MM.1S (cell line): ENCODE measurements around the gene GPR61.

Experiments used
- DNase-seq: peaks from one replicate; pipeline ENCODE4 v3.0.0-alpha.2; 2015
- H2AFZ ChIP-seq: fragments of 300-600 bp; sonication (generic); 2 replicates; pipeline ENCODE4 v1.6.0; 2016; ENCODE audit warnings: antibody characterized with exemption, low read length
- H3F3A ChIP-seq: fragments of 300-600 bp; sonication (generic); 2 replicates; pipeline ENCODE4 v1.6.1; 2016; ENCODE audit warnings: mild to moderate bottlenecking, antibody characterized with exemption, low read length, moderate library complexity, mixed read lengths; ENCODE audit not compliant: insufficient read depth
- H3K27ac ChIP-seq: fragments of 300-600 bp; sonication (generic); 2 replicates; pipeline ENCODE4 v1.5.1; 2016; ENCODE audit warnings: mild to moderate bottlenecking, low read length
- H3K27me3 ChIP-seq: fragments of 300-600 bp; sonication (generic); replicated peaks from 2 replicates; pipeline ENCODE4 v1.6.0; 2016; ENCODE audit warnings: low read length; ENCODE audit not compliant: insufficient read depth
- H3K36me3 ChIP-seq: fragments of 300-600 bp; sonication (generic); replicated peaks from 2 replicates; pipeline ENCODE4 v1.6.1; 2016; ENCODE audit warnings: mild to moderate bottlenecking, low read length, mixed read lengths; ENCODE audit not compliant: insufficient read depth
- H3K4me1 ChIP-seq: fragments of 300-600 bp; sonication (generic); 2 replicates; pipeline ENCODE4 v1.6.1; 2016; ENCODE audit warnings: low read length, mixed read lengths
- H3K4me2 ChIP-seq: fragments of 300-600 bp; sonication (generic); 2 replicates; pipeline ENCODE4 v1.6.0; 2016; ENCODE audit warnings: low read depth, low read length
- H3K4me3 ChIP-seq: fragments of 300-600 bp; sonication (generic); 2 replicates; pipeline ENCODE4 v1.5.1; 2016; ENCODE audit warnings: low read length, mixed read lengths
- H3K79me2 ChIP-seq: fragments of 300-600 bp; sonication (generic); 2 replicates; pipeline ENCODE4 v1.6.1; 2016; ENCODE audit warnings: mixed run types, low read length, mixed read lengths
- H3K9ac ChIP-seq: fragments of 300-600 bp; sonication (generic); 2 replicates; pipeline ENCODE4 v1.6.1; 2016; ENCODE audit warnings: low read length, mixed read lengths
- H3K9me2 ChIP-seq: fragments of 300-600 bp; sonication (generic); replicated peaks from 2 replicates; pipeline ENCODE4 v1.6.1; 2016; ENCODE audit warnings: mild to moderate bottlenecking, low read length, mixed read lengths; ENCODE audit not compliant: insufficient read depth
- H3K9me3 ChIP-seq: fragments of 300-600 bp; sonication (generic); replicated peaks from 2 replicates; pipeline ENCODE4 v1.6.1; 2016; ENCODE audit warnings: mild to moderate bottlenecking, low read length, mixed read lengths; ENCODE audit not compliant: insufficient read depth
- H4K20me1 ChIP-seq: fragments of 300-600 bp; sonication (generic); 2 replicates; pipeline ENCODE4 v1.6.1; 2016; ENCODE audit warnings: mild to moderate bottlenecking, low read length, moderate library complexity, mixed read lengths; ENCODE audit not compliant: insufficient read depth
- CTCF ChIP-seq: fragments of 300-600 bp; sonication (generic); IDR thresholded peaks from 2 replicates; pipeline ENCODE4 v1.5.1; 2016; ENCODE audit warnings: antibody characterized with exemption, low read length, mixed read lengths
- EZH2 ChIP-seq: fragments of 300-600 bp; sonication (generic); optimal IDR thresholded peaks from 2 replicates; pipeline ENCODE3; 2017; ENCODE audit warnings: low read depth, mild to moderate bottlenecking, antibody characterized with exemption, low read length, mixed read lengths
- EZH2phosphoT487 ChIP-seq: fragments of 300-600 bp; sonication (generic); IDR thresholded peaks from 2 replicates; pipeline ENCODE4 v1.6.1; 2018; ENCODE audit warnings: antibody characterized with exemption, low read length

GPR61 gene

GRCh38 chr1:109499081-109499480, 40.6 kb upstream of the GPR61 start:
- no peak overlapping the region for H3K4me2 ChIP-seq
- no peak overlapping the region for H3K27ac ChIP-seq
- H3K27me3 ChIP-seq = no peaks in the 10 kb centered on the region
- no peaks in the 10 kb centered on the region for H3K9me2 ChIP-seq
- no peaks in the 10 kb centered on the region for H3K4me1 ChIP-seq
- H3K9me3 ChIP-seq = no peaks in the 10 kb centered on the region
- H3K9ac ChIP-seq = no peak overlapping the region
- H4K20me1 ChIP-seq = no peaks in the 10 kb centered on the region
- no peak overlapping the region for H3K4me3 ChIP-seq
- no peak for DNase-seq
- no peaks in the 10 kb centered on the region for H3K36me3 ChIP-seq
- H3K79me2 ChIP-seq = peaks cover 3% of the 10 kb centered on the region; the same call in 1 of the 2 replicates
- TF ChIP-seq EZH2 (no peak), CTCF (no peak), EZH2phosphoT487 (no peak)
- H3F3A ChIP-seq = no peaks in the 10 kb centered on the region
- no peak overlapping the region for H2AFZ ChIP-seq

GRCh38 chr1:109499661-109500536, 39.8 kb upstream of the GPR61 start:
- no peak overlapping the region for H3K27ac ChIP-seq
- no peaks in the 10 kb centered on the region for H3K36me3 ChIP-seq
- H3K4me2 ChIP-seq = no peak overlapping the region
- H4K20me1 ChIP-seq = no peaks in the 10 kb centered on the region
- H3K9me3 ChIP-seq = no peaks in the 10 kb centered on the region
- H3K4me1 ChIP-seq = no peaks in the 10 kb centered on the region
- DNase-seq = peak; percentile 31
- no peaks in the 10 kb centered on the region for H3F3A ChIP-seq
- H3K9ac ChIP-seq = no peak overlapping the region
- H2AFZ ChIP-seq = no peak overlapping the region
- no peak overlapping the region for H3K4me3 ChIP-seq
- TF ChIP-seq CTCF (peak; percentile 30), EZH2phosphoT487 (no peak)
- no peaks in the 10 kb centered on the region for H3K9me2 ChIP-seq
- peaks cover 2% of the 10 kb centered on the region; the same call in 1 of the 2 replicates for H3K79me2 ChIP-seq
- no peaks in the 10 kb centered on the region for H3K27me3 ChIP-seq

DNA sequence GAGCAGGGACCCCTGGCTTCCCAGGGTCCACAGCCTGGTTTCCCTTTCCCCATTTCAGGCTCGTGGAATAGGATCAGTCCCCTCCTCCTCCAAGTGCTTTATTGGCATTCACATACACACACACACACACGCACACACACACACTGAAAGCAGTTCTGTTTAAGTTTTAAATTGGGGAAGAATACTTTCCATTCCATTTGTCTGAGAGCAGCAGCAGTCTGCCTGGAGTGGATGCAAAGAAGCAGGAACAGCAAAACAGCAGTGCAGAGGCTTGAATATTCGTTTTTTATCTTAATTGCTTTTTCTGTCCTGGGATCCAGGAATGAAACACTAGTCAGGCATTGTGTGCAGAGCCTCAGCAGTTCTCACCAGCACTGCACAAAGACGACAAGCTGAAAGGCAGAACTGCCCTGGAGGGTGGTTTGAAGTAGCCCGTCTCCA, 38.7 kb upstream of the GPR61 start:
- no peak overlapping the region for H3K4me2 ChIP-seq
- no peaks in the 10 kb centered on the region for H3F3A ChIP-seq
- TF ChIP-seq CTCF = no peak
- no peak for TF ChIP-seq EZH2phosphoT487
- no peak for TF ChIP-seq EZH2
- no peaks in the 10 kb centered on the region for H3K36me3 ChIP-seq
- no peaks in the 10 kb centered on the region for H3K79me2 ChIP-seq
- no peak overlapping the region for H2AFZ ChIP-seq
- no peak overlapping the region for H3K9ac ChIP-seq
- H3K4me1 ChIP-seq = no peaks in the 10 kb centered on the region
- H3K27me3 ChIP-seq = no peaks in the 10 kb centered on the region
- no peak overlapping the region for H3K4me3 ChIP-seq
- H3K27ac ChIP-seq = no peak overlapping the region
- H3K9me2 ChIP-seq = no peaks in the 10 kb centered on the region
- no peaks in the 10 kb centered on the region for H3K9me3 ChIP-seq
- no peak for DNase-seq
- no peaks in the 10 kb centered on the region for H4K20me1 ChIP-seq
